PC-9 (cell line): ENCODE results near the gene PEAK1.
"Not testable (repeated sequence)": the region's sequence is repeated elsewhere in the genome, so short reads cannot be mapped to it uniquely, and the experiment has no call there.

Source experiments
- EZH2 ChIP-seq: fragments of 200-600 bp; sonication (generic); IDR thresholded peaks from 2 replicates; pipeline ENCODE4 v1.8.0; 2017; ENCODE audit warnings: antibody characterized with exemption, low read depth
- TF ChIP-seq, protein P1 (sequence below): fragments of 200-600 bp; sonication (generic); conservative IDR thresholded peaks from 2 replicates; pipeline ENCODE4 v1.6.1; 2017; ENCODE audit warnings: mixed run types, antibody characterized with exemption, mild to moderate bottlenecking, moderate library complexity

GRCh38 chr15:77184352-77184751, 235.6 kb downstream of the PEAK1 start:
- TF ChIP-seq EZH2: not testable (repeated sequence)
- TF ChIP-seq, protein P1, sequence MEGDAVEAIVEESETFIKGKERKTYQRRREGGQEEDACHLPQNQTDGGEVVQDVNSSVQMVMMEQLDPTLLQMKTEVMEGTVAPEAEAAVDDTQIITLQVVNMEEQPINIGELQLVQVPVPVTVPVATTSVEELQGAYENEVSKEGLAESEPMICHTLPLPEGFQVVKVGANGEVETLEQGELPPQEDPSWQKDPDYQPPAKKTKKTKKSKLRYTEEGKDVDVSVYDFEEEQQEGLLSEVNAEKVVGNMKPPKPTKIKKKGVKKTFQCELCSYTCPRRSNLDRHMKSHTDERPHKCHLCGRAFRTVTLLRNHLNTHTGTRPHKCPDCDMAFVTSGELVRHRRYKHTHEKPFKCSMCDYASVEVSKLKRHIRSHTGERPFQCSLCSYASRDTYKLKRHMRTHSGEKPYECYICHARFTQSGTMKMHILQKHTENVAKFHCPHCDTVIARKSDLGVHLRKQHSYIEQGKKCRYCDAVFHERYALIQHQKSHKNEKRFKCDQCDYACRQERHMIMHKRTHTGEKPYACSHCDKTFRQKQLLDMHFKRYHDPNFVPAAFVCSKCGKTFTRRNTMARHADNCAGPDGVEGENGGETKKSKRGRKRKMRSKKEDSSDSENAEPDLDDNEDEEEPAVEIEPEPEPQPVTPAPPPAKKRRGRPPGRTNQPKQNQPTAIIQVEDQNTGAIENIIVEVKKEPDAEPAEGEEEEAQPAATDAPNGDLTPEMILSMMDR: not testable (repeated sequence)
